ENCODE data around the gene P2RY14.

The P2RY14 gene

GRCh38 chr3:151234825-151235224 is 43.5 kb downstream of the P2RY14 start:
- ChIA-PET POLR2A (no interaction called here), CTCF (interaction anchor here (0.6 kb wide), 1 partner anchor 118 kb away, joined by 3 read pairs; no protein-coding TSS in a partner anchor)
- Histone ChIP-seq H3K9me3 (ENCODE audit: control insufficient read depth, insufficient read depth, low read depth, low read length) (no peaks in the 10 kb centered on the region), H3K4me1 (ENCODE audit: control insufficient read depth, insufficient read depth, low read length) (no peaks in the 10 kb centered on the region), H3K4me3 (ENCODE audit: low read depth, low read length) (no peak overlapping the region), H3K27ac (ENCODE audit: extremely low read depth, low read depth, low read length) (no peak overlapping the region), H3K36me3 (ENCODE audit: control insufficient read depth in 2 of 2, insufficient read depth in 1 of 2, low read length in 2 of 2) (no peaks in the 10 kb centered on the region)
- TF ChIP-seq ZBTB49 (tag by site-specific recombination; IDR thresholded peaks at IDR 0.05; ENCODE audit: low read depth) (no peak), ZNF132 (tag by site-specific recombination; IDR thresholded peaks at IDR 0.05; ENCODE audit: borderline replicate concordance) (no peak), ZNF248 (tag by site-specific recombination; IDR thresholded peaks at IDR 0.05) (no peak), ZNF560 (tag by site-specific recombination; IDR thresholded peaks at IDR 0.05; ENCODE audit: borderline replicate concordance) (no peak), ZNF48 (tag by site-specific recombination; IDR thresholded peaks at IDR 0.05) (no peak), ZNF585B (tag by site-specific recombination; IDR thresholded peaks at IDR 0.05) (no peak), REPIN1 (tag by site-specific recombination; IDR thresholded peaks at IDR 0.05; ENCODE audit: low read depth) (no peak), GLIS1 (tag by site-specific recombination; IDR thresholded peaks at IDR 0.05) (no peak), SALL2 (tag by site-specific recombination; IDR thresholded peaks at IDR 0.05; ENCODE audit: borderline replicate concordance) (no peak), SETDB1 (IDR thresholded peaks at IDR 0.05; ENCODE audit: insufficient read length, low read length) (no peak), PRDM2 (tag by site-specific recombination; IDR thresholded peaks at IDR 0.05; ENCODE audit: borderline replicate concordance) (no peak), ZEB2 (tag by site-specific recombination; IDR thresholded peaks at IDR 0.05) (no peak), ZNF174 (tag by site-specific recombination; IDR thresholded peaks at IDR 0.05) (no peak), GFI1B (tag by site-specific recombination; IDR thresholded peaks at IDR 0.05) (no peak), ZNF518A (tag by site-specific recombination; conservative IDR thresholded peaks at IDR 0.05; ENCODE audit: low read depth) (no peak)
